Epithelial cell of proximal tubule (primary cell): ENCODE measurements around the gene SF3B6. TPM values are rescaled to one million over a fixed set of nuclear protein-coding genes. Genes with fewer than 3 reads are reported as not detected.

Experiments used
- DNase-seq: peaks from one replicate; pipeline ENCODE4 v3.0.0-alpha.2; 2011; ENCODE audit warnings: low read depth
- H3K4me3 ChIP-seq: 2 replicates; pipeline ENCODE4 v1.5.1; 2011; ENCODE audit warnings: low read depth, mild to moderate bottlenecking, low read length
- CTCF ChIP-seq: conservative IDR thresholded peaks from 2 replicates; pipeline ENCODE4 v1.5.1; 2012; ENCODE audit warnings: low read depth, mild to moderate bottlenecking, low read length
- total RNA-seq: library from RNA; depleted of rRNA; stranded (reverse); fragments of >200 nt; gene quantifications from 2 replicates; pipeline ENCODE4 v1.2.3, GENCODE V29; 2015

The SF3B6 gene
- total RNA-seq, 1 donor from 2014 or later = 226 TPM

DNA sequence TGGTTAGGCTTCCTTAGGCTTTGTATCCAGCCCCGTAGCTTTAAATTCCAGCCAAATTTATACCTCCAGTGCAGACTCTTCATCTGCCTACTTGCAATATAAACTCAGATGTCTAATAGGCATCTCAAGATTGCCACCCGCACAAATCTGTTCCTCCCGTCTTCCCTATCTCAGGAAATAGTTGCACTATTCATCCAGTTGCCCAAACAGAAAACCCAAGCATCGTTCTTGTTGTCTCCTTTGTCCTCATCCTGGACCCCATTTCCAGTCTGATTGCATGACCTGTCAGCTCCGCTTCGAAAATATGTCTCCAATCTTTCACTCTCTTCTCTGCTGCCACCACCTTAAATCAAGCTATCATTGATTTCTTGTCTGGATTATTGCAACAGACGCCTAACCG lies 24.3 kb downstream of the SF3B6 start:
- DNase-seq = no peak
- H3K4me3 ChIP-seq = no peak overlapping the region
- no peak for TF ChIP-seq CTCF

DNA sequence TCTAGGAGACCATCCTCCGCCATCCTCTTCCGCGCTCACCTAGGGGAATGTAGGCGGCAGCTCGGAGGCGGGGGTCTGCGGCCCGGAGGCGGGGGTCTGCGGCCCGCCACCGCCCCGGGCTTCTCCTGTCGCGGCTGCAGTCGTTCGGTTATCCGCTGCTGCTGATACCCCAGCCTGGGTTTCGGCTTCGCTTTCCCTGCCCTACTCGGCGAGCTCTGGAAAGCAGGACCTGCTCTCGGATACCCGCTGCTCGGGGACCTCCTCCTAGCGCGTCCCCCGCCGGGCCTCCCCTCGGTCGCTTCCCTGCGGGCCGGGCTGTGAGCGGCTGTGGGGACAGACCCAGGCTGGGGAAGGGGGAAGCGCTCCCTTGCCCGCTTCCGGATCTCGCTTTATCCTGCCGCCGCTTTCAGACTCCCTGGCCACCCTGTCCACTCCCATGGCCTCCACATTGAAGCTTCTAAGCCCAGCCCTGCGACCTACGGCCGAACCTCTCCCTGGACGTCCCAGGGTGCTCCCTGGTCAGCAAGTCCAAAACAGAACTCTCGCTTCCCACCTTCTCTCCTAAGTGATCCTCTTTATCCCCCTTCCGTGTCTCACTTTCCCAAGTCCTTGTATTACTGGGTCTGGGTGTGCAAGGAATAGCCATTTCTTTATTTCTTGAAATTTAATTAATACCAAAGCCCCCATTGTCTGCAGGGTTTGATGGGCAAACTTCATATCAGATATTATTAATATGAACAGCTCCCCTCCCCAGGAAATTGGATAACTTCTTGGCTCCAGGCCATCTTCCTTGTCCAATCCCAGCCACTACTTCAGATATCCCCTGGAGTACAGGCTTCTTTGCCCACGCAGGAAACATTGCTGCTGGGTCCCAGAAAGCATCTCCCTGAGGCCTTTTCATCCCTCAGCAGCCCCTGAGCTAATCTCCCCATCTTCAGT lies 25.8 kb downstream of the SF3B6 start:
- DNase-seq = no peak
- peak overlapping the region; percentile 78 for H3K4me3 ChIP-seq
- TF ChIP-seq CTCF = no peak

DNA sequence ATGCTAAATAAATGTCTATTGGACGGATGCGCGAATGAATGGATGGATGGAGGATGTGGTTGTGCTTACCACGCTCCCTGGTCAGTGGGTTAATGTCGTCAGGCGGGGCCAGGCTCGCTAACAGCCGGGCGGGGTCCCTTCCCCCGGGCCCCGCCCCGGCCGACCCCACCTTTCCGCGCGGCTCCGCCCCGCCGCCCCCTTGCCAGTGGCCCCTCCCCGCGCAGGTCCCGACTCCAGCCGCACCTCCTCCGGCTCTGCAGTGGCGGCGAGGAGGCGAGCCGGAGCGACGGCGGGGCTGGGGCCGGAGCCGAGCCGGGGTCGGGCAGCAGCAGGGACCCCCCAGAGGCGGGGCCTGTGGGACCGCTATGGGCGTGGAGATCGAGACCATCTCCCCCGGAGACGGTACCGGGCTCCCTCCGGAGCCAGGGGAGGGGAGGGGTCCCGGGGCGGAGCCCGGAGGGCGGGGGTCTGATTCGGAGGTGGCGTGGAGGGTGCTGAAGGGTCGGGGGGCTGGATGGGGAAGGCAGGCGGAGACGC lies 26.6 kb downstream of the SF3B6 start, which contains the start of gene FKBP1B:
FKBP1B (plus strand) TSS at position 257 of the 537 bp plus-strand sequence; CDS start at position 366, 109 bp downstream.
- peak within 1 kb of the TSS; percentile 78 for H3K4me3 ChIP-seq
- TF ChIP-seq CTCF = no peak
- DNase-seq = no peak

GRCh38 chr2:24048769-24049484 lies 27.2 kb downstream of the SF3B6 start:
- peak overlapping the region; percentile 78 for H3K4me3 ChIP-seq
- no peak for TF ChIP-seq CTCF
- DNase-seq = no peak

GRCh38 chr2:24047703-24048033 lies 28.5 kb downstream of the SF3B6 start:
- no peak for TF ChIP-seq CTCF
- peak overlapping the region; percentile 10 for H3K4me3 ChIP-seq
- no peak for DNase-seq

DNA sequence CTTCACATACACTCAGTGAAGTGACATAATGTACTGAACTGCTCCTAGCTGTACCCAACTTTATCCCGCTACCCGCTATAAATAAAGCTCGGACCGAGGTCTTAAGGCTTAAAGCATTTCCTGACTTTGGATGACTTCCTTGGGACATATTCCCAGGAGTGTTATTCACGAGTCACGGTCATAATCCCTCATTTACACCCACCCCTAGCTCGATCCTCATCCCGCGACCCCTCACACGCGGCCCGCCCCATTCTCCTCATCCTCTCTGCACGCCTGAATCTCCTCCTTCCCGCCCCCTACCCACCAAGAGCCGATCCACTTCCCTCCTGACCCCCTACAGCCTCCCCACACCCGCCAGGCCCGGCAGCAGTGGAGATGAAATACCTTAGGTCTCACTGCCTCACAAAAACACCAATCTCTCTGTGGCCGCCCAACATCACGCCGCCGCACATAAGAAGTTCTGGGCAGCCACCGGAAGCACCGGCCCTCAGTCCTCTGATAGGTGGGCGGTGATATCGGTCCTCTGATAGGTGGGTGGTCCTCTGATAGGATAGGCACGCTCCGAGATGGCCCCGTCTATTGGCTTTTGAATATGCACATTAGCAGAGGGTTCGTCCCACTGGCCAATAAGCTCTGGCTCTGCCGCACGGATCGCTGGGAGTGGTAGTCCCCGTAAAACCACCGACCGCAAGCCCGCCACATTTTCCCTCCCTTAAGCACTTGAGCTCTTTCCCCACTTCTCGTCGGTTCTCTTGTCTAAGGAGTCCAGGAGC lies 29.0 kb downstream of the SF3B6 start, which contains the start of gene WDCP:
WDCP (minus strand) TSS at position 462 of the 773 bp plus-strand sequence. CDS start 7,897 bp downstream, outside the sequence.
- no peak for TF ChIP-seq CTCF
- DNase-seq = peak; percentile 89

More for the DNA sequence above, 29.0 kb downstream of the SF3B6 start, which contains the start of gene WDCP:
- peak within 1 kb of the TSS; percentile 66 for H3K4me3 ChIP-seq
